Lower lobe of right lung (tissue), 2 donors: Measurements from ENCODE around the gene ADAM23. TPM values are rescaled to one million over a fixed set of nuclear protein-coding genes. Genes with fewer than 3 reads are reported as not detected.

Experiments
- ATAC-seq, 2 donors: fragments of 200-7000 bp; cut with Tn5 transposase; one replicate each; pipeline ENCODE4 v1.9.1; 2020 to 2022; ENCODE audit warnings: mild to moderate bottlenecking in 2 of 2, moderate library complexity in 2 of 2
- DNase-seq: peaks from one replicate; pipeline ENCODE4 v3.0.0-alpha.2; 2020
- H3K27ac ChIP-seq: fragments of 200-600 bp; one replicate; pipeline ENCODE4 v1.8.0; 2022
- H3K27me3 ChIP-seq: fragments of 200-600 bp; one replicate; pipeline ENCODE4 v1.8.0; 2022; ENCODE audit warnings: low read depth
- H3K36me3 ChIP-seq: fragments of 200-600 bp; one replicate; pipeline ENCODE4 v1.8.0; 2022; ENCODE audit warnings: mild to moderate bottlenecking
- H3K4me1 ChIP-seq: fragments of 200-600 bp; one replicate; pipeline ENCODE4 v1.8.0; 2022
- H3K4me3 ChIP-seq: fragments of 200-600 bp; one replicate; pipeline ENCODE4 v1.8.0; 2022; ENCODE audit warnings: mild to moderate bottlenecking
- H3K9me3 ChIP-seq: fragments of 200-600 bp; one replicate; pipeline ENCODE4 v1.8.0; 2022
- CTCF ChIP-seq: fragments of 200-600 bp; IDR thresholded peaks from one replicate; pipeline ENCODE4 v1.8.0; 2022; ENCODE audit warnings: antibody characterized with exemption, mild to moderate bottlenecking
- intact Hi-C: fragments of 100-400 bp; cut with DNase I; formaldehyde crosslinking; loops from one replicate; pipeline ENCODE4 v1.11.0; 2022
- total RNA-seq: library from RNA; stranded (reverse); fragmentation: NEBNext Ultra II Directional; extraction: Animal tissue kit (Norgen Biotek cat#: 25700); gene quantifications from one replicate; pipeline ENCODE4 v1.2.1, GENCODE V29; 2021
- donor health status: DM: no; HTN: yes; CAD: no; lungs with severe emphysema.

The ADAM23 gene
- total RNA-seq, 1 donor from 2014 or later = 2.5 TPM

DNA sequence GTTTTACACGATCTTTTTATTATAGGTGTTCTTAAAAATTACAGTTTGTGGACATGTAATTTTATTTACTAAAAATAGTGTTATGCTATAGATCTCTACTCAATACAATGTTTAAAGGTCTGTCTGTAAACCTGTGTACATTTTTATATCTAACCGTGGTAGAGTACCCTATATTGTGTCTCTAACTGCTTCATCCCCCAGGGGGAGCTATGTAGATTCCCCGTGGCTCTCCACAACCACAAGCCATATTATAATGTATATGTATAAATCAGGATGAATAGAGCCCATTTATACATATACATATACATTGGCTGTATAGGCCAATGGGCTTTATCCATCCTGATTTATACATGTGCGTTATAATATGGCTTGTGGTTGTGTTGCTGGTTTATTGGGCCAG, 59.4 kb downstream of the ADAM23 start:
- Histone ChIP-seq H3K36me3 (no peaks in the 10 kb centered on the region), H3K4me3 (no peak overlapping the region), H3K4me1 (no peaks in the 10 kb centered on the region), H3K27me3 (no peaks in the 10 kb centered on the region), H3K9me3 (no peaks in the 10 kb centered on the region), H3K27ac (no peak overlapping the region)
- no peak for TF ChIP-seq CTCF
- ATAC-seq (no peak), DNase-seq (no peak)
- intact Hi-C loops = no loop called here

DNA sequence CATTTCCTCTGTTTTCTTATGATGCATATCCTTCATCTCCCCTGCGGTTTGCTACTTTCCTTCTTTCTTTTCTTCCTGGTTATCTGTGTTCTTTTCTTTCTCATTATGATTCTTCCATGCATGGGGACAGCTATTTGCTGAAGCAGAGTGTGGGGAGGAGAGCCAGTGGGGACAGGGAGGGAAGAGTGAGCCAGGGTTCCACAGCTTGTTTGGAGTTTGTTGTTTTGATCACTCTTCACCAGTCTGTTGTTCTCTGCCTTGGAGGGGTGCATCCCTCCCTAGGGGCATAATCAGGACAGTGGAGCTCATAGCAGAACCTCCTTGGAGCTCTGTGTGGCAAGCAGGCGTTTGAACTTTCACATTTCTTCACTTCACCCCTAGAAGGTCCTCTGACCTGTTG, 68.0 kb downstream of the ADAM23 start:
- ATAC-seq (no peak), DNase-seq (no peak)
- Histone ChIP-seq H3K4me1 (no peaks in the 10 kb centered on the region), H3K27me3 (no peaks in the 10 kb centered on the region), H3K9me3 (no peaks in the 10 kb centered on the region), H3K27ac (no peak overlapping the region), H3K36me3 (no peaks in the 10 kb centered on the region), H3K4me3 (no peak overlapping the region)
- intact Hi-C loops = no loop called here
- TF ChIP-seq CTCF = no peak

DNA sequence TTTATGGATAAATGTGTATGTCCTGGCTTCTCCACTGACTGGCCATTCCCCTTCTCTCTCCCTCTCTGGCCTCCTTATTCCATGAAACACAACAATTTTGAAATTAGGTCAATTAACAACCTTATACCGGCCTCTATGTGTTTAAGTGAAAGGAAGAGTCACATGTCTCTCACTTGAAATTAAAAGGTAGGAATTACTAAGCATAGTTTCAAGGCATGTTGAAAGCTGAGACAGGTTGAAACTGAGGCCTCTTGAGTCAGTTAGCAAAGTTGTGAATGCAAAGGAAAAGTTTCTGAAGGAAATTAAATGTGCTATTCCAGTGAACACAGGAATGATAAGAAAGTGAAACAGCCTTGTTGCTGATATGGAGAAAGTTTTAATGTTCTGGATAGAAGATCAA, 69.7 kb downstream of the ADAM23 start:
- DNase-seq (no peak), ATAC-seq (no peak)
- Histone ChIP-seq H3K27me3 (no peaks in the 10 kb centered on the region), H3K9me3 (no peaks in the 10 kb centered on the region), H3K27ac (no peak overlapping the region), H3K36me3 (no peaks in the 10 kb centered on the region), H3K4me1 (no peaks in the 10 kb centered on the region), H3K4me3 (no peak overlapping the region)
- intact Hi-C loops = no loop called here
- TF ChIP-seq CTCF = no peak

- H3K27ac ChIP-seq = no peak overlapping the region
- no peaks in the 10 kb centered on the region for H3K4me1 ChIP-seq
- ATAC-seq = no peak
- intact Hi-C loops = no loop called here
- no peaks in the 10 kb centered on the region for H3K27me3 ChIP-seq
- H3K4me3 ChIP-seq = no peak overlapping the region
- no peaks in the 10 kb centered on the region for H3K36me3 ChIP-seq
- DNase-seq = no peak
- H3K9me3 ChIP-seq = no peaks in the 10 kb centered on the region
- TF ChIP-seq CTCF = no peak
Observed at GRCh38 chr2:206515580-206515979, 72.2 kb downstream of the ADAM23 start.

GRCh38 chr2:206518997-206519396, 75.7 kb downstream of the ADAM23 start:
- no peak overlapping the region for H3K4me3 ChIP-seq
- ATAC-seq (no peak), DNase-seq (no peak)
- H3K4me1 ChIP-seq = no peaks in the 10 kb centered on the region
- H3K27me3 ChIP-seq = no peaks in the 10 kb centered on the region
- no peak overlapping the region for H3K27ac ChIP-seq
- H3K9me3 ChIP-seq = no peaks in the 10 kb centered on the region
- no peak for TF ChIP-seq CTCF
- intact Hi-C loops = no loop called here
- no peaks in the 10 kb centered on the region for H3K36me3 ChIP-seq

DNA sequence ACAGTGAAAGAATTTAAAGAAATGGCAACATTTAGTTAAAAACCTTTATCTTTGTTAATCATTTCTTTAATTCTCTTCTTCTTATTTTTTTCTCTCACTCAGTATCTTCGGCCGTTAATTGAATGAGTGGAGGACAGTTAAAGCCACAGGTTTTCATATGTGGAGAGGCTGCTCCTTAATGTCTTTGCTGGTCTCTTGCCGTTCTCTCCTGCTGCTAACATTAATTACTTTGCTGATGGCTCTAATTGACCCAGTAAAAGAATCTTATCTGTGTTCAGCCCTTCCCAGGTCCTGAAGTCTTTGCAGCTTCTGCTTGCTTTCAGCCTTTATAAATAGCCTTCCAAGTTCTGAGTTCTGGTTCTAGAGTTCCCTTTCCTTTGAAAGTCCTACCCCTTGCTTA, 77.1 kb downstream of the ADAM23 start:
- DNase-seq = no peak
- no peaks in the 10 kb centered on the region for H3K9me3 ChIP-seq
- H3K4me3 ChIP-seq = no peak overlapping the region
- H3K27me3 ChIP-seq = no peaks in the 10 kb centered on the region
- H3K27ac ChIP-seq = no peak overlapping the region
- no peak for ATAC-seq
- H3K36me3 ChIP-seq = no peaks in the 10 kb centered on the region
- intact Hi-C loops = no loop called here
- no peaks in the 10 kb centered on the region for H3K4me1 ChIP-seq
- no peak for TF ChIP-seq CTCF
